Ovary (tissue), 9 donors: ENCODE measurements around the gene LRRC4. TPM values are rescaled to one million over a fixed set of nuclear protein-coding genes. Genes with fewer than 3 reads are reported as not detected.

Source experiments
- DNase-seq, 5 donors: peaks; one replicate each; pipeline ENCODE4 v3.0.0-alpha.2; 2019 to 2020
- H3K27ac ChIP-seq, 2 donors: fragments of 200-600 bp; one replicate each; pipeline versions ENCODE4 v1.5.1 to v1.8.0; 2019 to 2022
- H3K27me3 ChIP-seq: fragments of 200-600 bp; one replicate; pipeline ENCODE4 v1.8.0; 2022
- H3K36me3 ChIP-seq: fragments of 200-600 bp; sonication (generic); one replicate; pipeline ENCODE4 v1.5.1; 2019
- H3K4me1 ChIP-seq: one replicate; pipeline ENCODE4 v1.8.1; 2013; ENCODE audit warnings: mild to moderate bottlenecking, moderate library complexity; ENCODE audit not compliant: insufficient read depth
- H3K4me3 ChIP-seq: fragments of 200-600 bp; sonication (generic); one replicate; pipeline ENCODE4 v1.5.1; 2017
- H3K9me3 ChIP-seq, 2 donors: fragments of 200-600 bp in 1 of 2; sonication (generic) in 1 of 2; one replicate each; pipeline versions ENCODE4 v1.5.1 to v1.8.1; 2013 to 2019; ENCODE audit warnings: mild to moderate bottlenecking in 1 of 2, moderate library complexity in 1 of 2
- CTCF ChIP-seq, 3 donors: fragments of 450-650 bp in 2 of 3; fragments of 200-600 bp in 1 of 3; IDR thresholded peaks; one replicate each; pipeline versions ENCODE4 v1.5.1 to v1.8.0; 2016 to 2022; ENCODE audit warnings: antibody characterized with exemption in 3 of 3, mild to moderate bottlenecking in 1 of 3
- EP300 ChIP-seq: sonication (generic); formaldehyde crosslinking; IDR thresholded peaks from one replicate; pipeline ENCODE4 v1.6.1; 2017; ENCODE audit warnings: antibody characterized with exemption
- POLR2A ChIP-seq: fragments of 450-650 bp; IDR thresholded peaks from one replicate; pipeline ENCODE4 v1.6.1; 2017; ENCODE audit warnings: antibody characterized with exemption, mild to moderate bottlenecking, moderate library complexity
- WGBS, 3 donors: extraction: QIAGEN DNeasy Blood & Tissue Kit in 1 of 3; methylation state at CpG; one replicate each; pipeline versions ENCODE4 v1.1.5 to v1.1.7; 2013 to 2017; 5-methylcytosine and 5-hydroxymethylcytosine counted together
- intact Hi-C, 4 donors: fragments of 100-400 bp; cut with DNase I; formaldehyde crosslinking; loops; one replicate each; pipeline versions ENCODE4 v1.11.0 to v1.15.1; 2022 to 2023
- polyA plus RNA-seq, 2 donors: library from polyadenylated mRNA; stranded (reverse); fragments of 200-250 nt in 1 of 2; fragments of 350-450 nt in 1 of 2; fragmentation: Illumina TruSeq in 1 of 2; extraction: RNeasy Lipid Tissue Mini Kit (QIAGEN cat#74804) in 1 of 2; gene quantifications; one replicate each; pipeline ENCODE4 v1.2.3, GENCODE V29; 2013 to 2014
- total RNA-seq, 7 donors: library from RNA; depleted of rRNA in 2 of 7; stranded (reverse); fragments of >200 nt in 2 of 7; fragmentation: NEBNext Ultra II Directional in 3 of 7; extraction: Animal tissue kit (Norgen Biotek cat#: 25700) in 3 of 7; gene quantifications; one replicate each; pipeline versions ENCODE4 v1.1.0 to v1.2.4, GENCODE V29; 2016 to 2023
- donor health status: DM: no; HTN: no; CAD: no; lungs with moderate emphysema.
- donor health status: DM: no; HTN: no; CAD: no.
- donor health status: Bipolar disorder and iron deficiency.
- donor health status: DM: yes; HTN: yes; CAD: no.
- donor health status: DM: no; HTN: no; CAD: no.
- donor health status: DM: yes; HTN: yes; CAD: no.

Gene LRRC4
- total and polyA plus RNA-seq, 9 donors: 0.72 to 16.7 (median 4.6) TPM

- no peak for DNase-seq
- intact Hi-C loops: no loop called here
- TF ChIP-seq POLR2A (no peak), EP300 (no peak), CTCF (IDR thresholded peaks at IDR 0.05) (no peak)
- Histone ChIP-seq H3K27ac (no peak overlapping the region), H3K36me3 (no peaks in the 10 kb centered on the region), H3K27me3 (no peaks in the 10 kb centered on the region), H3K9me3 (no peaks in the 10 kb centered on the region), H3K4me3 (no peak overlapping the region), H3K4me1 (peaks cover 5% of the 10 kb centered on the region)
- WGBS, 3 donors: 87 to 89% (median 88%) methylated on average over 2 of the region's 2 CpGs
Measured at GRCh38 chr7:128025819-128026218, 5.4 kb downstream of the LRRC4 start.

GRCh38 chr7:128025380-128025779 lies 5.9 kb downstream of the LRRC4 start:
- peaks cover under 1% of the 10 kb centered on the region for H3K4me1 ChIP-seq

GRCh38 chr7:128024151-128024550 lies 7.1 kb downstream of the LRRC4 start:
- no peaks in the 10 kb centered on the region for H3K4me1 ChIP-seq
- WGBS, 3 donors: 90 to 99% (median 99%) methylated on average over 3 of the region's 3 CpGs
- H3K9me3 ChIP-seq: no peaks in the 10 kb centered on the region
- H3K27me3 ChIP-seq: no peaks in the 10 kb centered on the region
- no peaks in the 10 kb centered on the region for H3K36me3 ChIP-seq
- H3K4me3 ChIP-seq: no peak overlapping the region
- no peak for TF ChIP-seq CTCF (IDR thresholded peaks at IDR 0.05)
- no peak for TF ChIP-seq EP300
- no peak for TF ChIP-seq POLR2A
- intact Hi-C loops: no loop called here
- DNase-seq: no peak
- no peak overlapping the region for H3K27ac ChIP-seq

More at GRCh38 chr7:128025380-128025779, 5.9 kb downstream of the LRRC4 start:
- no peaks in the 10 kb centered on the region for H3K36me3 ChIP-seq
- TF ChIP-seq EP300 (no peak), POLR2A (no peak), CTCF (IDR thresholded peaks at IDR 0.05) (no peak)
- H3K27ac ChIP-seq: no peak overlapping the region
- no peaks in the 10 kb centered on the region for H3K27me3 ChIP-seq
- H3K9me3 ChIP-seq: no peaks in the 10 kb centered on the region
- no peak for DNase-seq
- no peak overlapping the region for H3K4me3 ChIP-seq
- intact Hi-C loops: no loop called here
- WGBS, 3 donors: 74 to 82% (median 77%) methylated on average over 6 of the region's 6 CpGs

- H3K27ac ChIP-seq: no peak overlapping the region
- no peaks in the 10 kb centered on the region for H3K36me3 ChIP-seq
- no peak for DNase-seq
Measured at GRCh38 chr7:128022631-128023532, 8.4 kb downstream of the LRRC4 start.

More at GRCh38 chr7:128022631-128023532, 8.4 kb downstream of the LRRC4 start:
- Histone ChIP-seq H3K9me3 (no peaks in the 10 kb centered on the region), H3K27me3 (no peaks in the 10 kb centered on the region), H3K4me1 (no peaks in the 10 kb centered on the region), H3K4me3 (no peak overlapping the region)
- TF ChIP-seq EP300 (no peak), CTCF (IDR thresholded peaks at IDR 0.05) (no peak), POLR2A (no peak)
- intact Hi-C loops: no loop called here
- 35 to 66% (median 52%) methylated on average over 6 of the region's 6 CpGs for whole genome bisulfite sequencing, 3 donors
